ENCODE data around the gene GRK4.

The GRK4 gene

GRCh38 chr4:3067473-3068001 lies 104.2 kb downstream of the GRK4 start:
- no peak for TF ChIP-seq CTCF (IDR thresholded peaks at IDR 0.05; ENCODE audit: poor library complexity, severe bottlenecking)
- Histone ChIP-seq H3K36me3 (ENCODE audit: low read depth) (no peaks in the 10 kb centered on the region), H3K4me3 (ENCODE audit: severe bottlenecking) (no peak overlapping the region), H3K4me1 (ENCODE audit: insufficient read depth, poor library complexity, severe bottlenecking) (no peaks in the 10 kb centered on the region), H3K9me3 (ENCODE audit: severe bottlenecking) (no peaks in the 10 kb centered on the region), H3K27me3 (ENCODE audit: insufficient read depth, poor library complexity, severe bottlenecking) (no peaks in the 10 kb centered on the region), H3K27ac (ENCODE audit: poor library complexity, severe bottlenecking) (no peak overlapping the region)
- ATAC-seq (ENCODE audit: low read depth) (no peak), DNase-seq (ENCODE audit: low spot score) (no peak)

DNA sequence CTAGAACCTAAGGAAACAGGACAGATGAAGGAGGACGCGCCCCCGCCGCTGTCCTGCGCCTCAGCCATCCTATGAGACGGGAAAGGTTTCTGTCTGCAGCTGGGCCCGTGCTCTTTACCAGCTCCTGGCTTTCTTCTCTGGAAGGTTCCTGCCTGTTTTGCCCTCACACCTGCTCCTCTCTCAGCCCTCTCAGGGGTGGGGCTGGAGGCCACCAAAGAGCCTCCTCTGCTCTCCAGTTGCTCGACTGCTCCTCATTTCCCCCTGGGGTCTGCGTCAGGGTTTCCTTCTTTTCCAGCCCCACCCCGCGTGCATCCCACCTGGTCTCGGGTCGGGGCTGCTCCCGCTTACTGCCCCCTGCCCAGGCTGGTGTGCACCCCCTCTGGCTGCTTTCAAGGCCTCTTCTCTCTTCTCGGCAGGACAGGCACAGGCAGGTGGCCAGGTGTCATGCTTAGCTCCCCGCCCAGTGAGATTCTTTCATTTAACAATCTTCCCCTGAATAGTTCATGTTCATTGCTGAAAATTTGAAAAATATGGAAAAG lies 106.4 kb downstream of the GRK4 start:
- DNase-seq (ENCODE audit: low spot score), result no peak
- Histone ChIP-seq H3K4me1 (ENCODE audit: insufficient read depth, poor library complexity, severe bottlenecking) (no peaks in the 10 kb centered on the region), H3K27me3 (ENCODE audit: insufficient read depth, poor library complexity, severe bottlenecking) (no peaks in the 10 kb centered on the region), H3K36me3 (ENCODE audit: low read depth) (no peaks in the 10 kb centered on the region), H3K9me3 (ENCODE audit: severe bottlenecking) (no peaks in the 10 kb centered on the region), H3K27ac (ENCODE audit: poor library complexity, severe bottlenecking) (no peak overlapping the region), H3K4me3 (ENCODE audit: severe bottlenecking) (no peak overlapping the region)
- no peak for TF ChIP-seq CTCF (IDR thresholded peaks at IDR 0.05; ENCODE audit: poor library complexity, severe bottlenecking)
- ATAC-seq (ENCODE audit: low read depth), result no peak

DNA sequence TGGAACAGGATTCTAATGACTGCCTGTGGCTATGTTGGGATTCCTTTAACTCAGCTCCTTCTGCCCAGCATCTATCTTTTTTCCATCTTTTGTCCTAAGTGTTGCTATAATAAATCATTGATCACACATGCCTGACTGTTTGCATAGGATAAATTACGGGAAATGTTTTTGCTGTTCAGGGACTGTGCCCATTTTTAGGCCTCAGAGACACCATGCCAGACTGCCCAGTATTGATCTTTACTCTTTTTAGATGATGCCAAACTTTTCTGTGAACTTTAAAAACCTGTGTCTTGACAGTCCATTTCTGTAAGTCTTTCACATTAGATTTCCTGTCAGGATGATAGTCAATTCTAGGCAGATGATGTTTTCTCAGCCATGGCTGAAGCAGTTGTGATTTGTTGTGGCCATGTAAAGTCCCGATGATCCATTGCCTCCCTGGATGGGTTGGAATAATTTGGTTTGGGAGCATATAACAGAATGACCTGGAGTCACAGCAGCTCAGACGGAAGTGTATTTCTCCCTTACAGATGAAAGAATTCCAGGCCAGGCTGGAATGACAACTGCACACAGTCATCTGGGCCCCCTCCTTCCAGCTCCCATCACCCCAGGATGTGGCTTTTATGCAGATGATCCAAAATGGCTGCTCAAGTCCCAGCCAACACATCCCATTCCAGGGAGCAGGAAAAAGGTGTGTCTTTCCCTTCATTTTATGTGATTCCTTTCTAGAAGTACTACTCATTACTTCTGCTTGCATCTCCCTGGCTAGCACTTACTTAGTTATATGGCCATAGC lies 107.5 kb downstream of the GRK4 start:
- Histone ChIP-seq H3K27me3 (ENCODE audit: insufficient read depth, poor library complexity, severe bottlenecking) (no peaks in the 10 kb centered on the region), H3K36me3 (ENCODE audit: low read depth) (no peaks in the 10 kb centered on the region), H3K4me1 (ENCODE audit: insufficient read depth, poor library complexity, severe bottlenecking) (peaks cover under 1% of the 10 kb centered on the region), H3K9me3 (ENCODE audit: severe bottlenecking) (no peaks in the 10 kb centered on the region), H3K4me3 (ENCODE audit: severe bottlenecking) (no peak overlapping the region), H3K27ac (ENCODE audit: poor library complexity, severe bottlenecking) (no peak overlapping the region)
- DNase-seq (ENCODE audit: low spot score) (no peak), ATAC-seq (ENCODE audit: low read depth) (no peak)
- no peak for TF ChIP-seq CTCF (IDR thresholded peaks at IDR 0.05; ENCODE audit: poor library complexity, severe bottlenecking)

GRCh38 chr4:3071811-3072210 lies 108.4 kb downstream of the GRK4 start:
- Histone ChIP-seq H3K27ac (ENCODE audit: poor library complexity, severe bottlenecking) (no peak overlapping the region), H3K27me3 (ENCODE audit: insufficient read depth, poor library complexity, severe bottlenecking) (no peaks in the 10 kb centered on the region), H3K4me1 (ENCODE audit: insufficient read depth, poor library complexity, severe bottlenecking) (peaks cover 9% of the 10 kb centered on the region), H3K4me3 (ENCODE audit: severe bottlenecking) (no peak overlapping the region), H3K9me3 (ENCODE audit: severe bottlenecking) (no peaks in the 10 kb centered on the region), H3K36me3 (ENCODE audit: low read depth) (no peaks in the 10 kb centered on the region)
- ATAC-seq (ENCODE audit: low read depth), result no peak
- TF ChIP-seq CTCF (IDR thresholded peaks at IDR 0.05; ENCODE audit: poor library complexity, severe bottlenecking), result no peak
- DNase-seq (ENCODE audit: low spot score), result no peak
